GM12891 (cell line): ENCODE results near the gene EDAR.

ENCODE experiments used
- DNase-seq: peaks from one replicate; pipeline ENCODE4 v3.0.0; 2011; ENCODE audit warnings: low spot score; ENCODE audit not compliant: insufficient read length
- FAIRE-seq: peaks from 2 replicates; lab custom pipeline; 2011; peaks lifted over from hg19 to GRCh38; lab: Jason Lieb, UNC
- PAX5 ChIP-seq: IDR thresholded peaks from 2 replicates; pipeline ENCODE4 v1.6.1; 2011; ENCODE audit warnings: low read length, moderate library complexity, mild to moderate bottlenecking; ENCODE audit not compliant: insufficient read depth, severe bottlenecking
- POLR2A ChIP-seq: IDR thresholded peaks from 2 replicates; pipeline ENCODE4 v1.6.1; 2011; ENCODE audit warnings: low read depth, low read length, control low read depth
- POLR2AphosphoS5 ChIP-seq: IDR thresholded peaks from 2 replicates; pipeline ENCODE4 v1.6.1; 2011; ENCODE audit warnings: low read depth, low read length, control low read depth
- POU2F2 ChIP-seq: IDR thresholded peaks from 2 replicates; pipeline ENCODE4 v1.6.1; 2011; ENCODE audit warnings: low read depth, mild to moderate bottlenecking, control low read depth, low read length, moderate library complexity
- SPI1 ChIP-seq: IDR thresholded peaks from 2 replicates; pipeline ENCODE4 v1.6.1; 2011; ENCODE audit warnings: low read depth, low read length, control low read depth
- TAF1 ChIP-seq: IDR thresholded peaks from 2 replicates; pipeline ENCODE4 v1.6.1; 2011; ENCODE audit warnings: low read depth, low read length, control low read depth

The EDAR gene

DNA sequence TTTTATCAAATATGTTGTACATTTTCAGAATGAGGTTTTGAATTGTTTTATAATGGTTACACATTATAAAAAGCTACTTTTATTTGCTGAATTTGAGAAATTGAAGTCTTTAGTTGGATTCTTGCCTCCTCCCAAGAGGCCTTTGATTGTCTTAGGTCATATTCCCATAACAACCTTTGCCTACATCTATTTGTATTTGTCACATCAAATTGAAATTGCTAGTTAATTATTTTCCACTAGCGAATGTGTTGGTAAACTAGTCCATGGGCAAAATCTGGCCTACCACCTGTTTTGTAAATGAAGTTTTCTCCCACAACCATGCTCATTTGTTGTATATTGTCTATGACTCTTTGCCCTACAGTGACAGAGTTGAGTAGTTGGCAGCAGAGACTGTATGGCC, 142.0 kb downstream of the EDAR start:
- FAIRE-seq: no peak
- TF ChIP-seq PAX5: no peak
- TF ChIP-seq POU2F2: no peak
- TF ChIP-seq TAF1: no peak
- TF ChIP-seq SPI1: no peak
- TF ChIP-seq POLR2A: no peak
- no peak for TF ChIP-seq POLR2AphosphoS5
- no peak for DNase-seq

DNA sequence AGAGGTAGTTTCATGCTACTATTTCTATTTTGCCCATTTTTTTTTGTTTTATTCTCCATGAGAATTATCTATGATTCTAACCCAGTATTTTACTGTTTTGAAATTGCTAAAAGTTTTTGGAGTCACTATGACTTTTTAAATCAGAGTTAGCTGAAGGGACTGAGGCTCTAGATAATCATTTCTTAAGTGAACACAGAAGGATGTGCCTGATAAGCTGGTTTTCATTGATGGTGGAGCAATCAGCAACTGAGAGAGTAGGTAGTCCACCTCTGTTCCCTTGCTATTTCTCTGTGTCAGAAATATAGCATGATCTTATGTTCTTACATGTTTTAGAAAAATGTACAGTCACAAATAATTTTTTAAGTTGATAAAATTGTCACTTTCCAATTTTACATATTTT, 143.1 kb downstream of the EDAR start:
- TF ChIP-seq POU2F2 (no peak), TAF1 (no peak), POLR2A (no peak), SPI1 (no peak), POLR2AphosphoS5 (no peak), PAX5 (no peak)
- no peak for FAIRE-seq
- DNase-seq: no peak
